HEK293T (cell line): Measurements from ENCODE around the gene RBM15.

Source experiments
- CTCF ChIA-PET: fragments of 350-600 bp; formaldehyde crosslinking; extraction: SDS; loops from one replicate; lab custom pipeline; 2021; ENCODE audit warnings: antibody characterized with exemption, inconsistent platforms; lab: Yijun Ruan, JAX
- POLR2A ChIA-PET: fragments of 350-600 bp; formaldehyde crosslinking; extraction: SDS; loops from one replicate; lab custom pipeline; 2020; ENCODE audit warnings: antibody characterized with exemption, inconsistent platforms; lab: Yijun Ruan, JAX
- DNase-seq: peaks from one replicate; pipeline ENCODE4 v3.0.0; 2012; ENCODE audit warnings: mixed read lengths; ENCODE audit errors: extremely low spot score
- ARNT ChIP-seq: fragments of 450-650 bp; IDR thresholded peaks from 2 replicates; pipeline ENCODE4 v1.6.1; 2017; ENCODE audit warnings: mild to moderate bottlenecking
- BHLHE40 ChIP-seq: fragments of 450-650 bp; IDR thresholded peaks from 2 replicates; pipeline ENCODE4 v1.6.1; 2016; ENCODE audit warnings: mild to moderate bottlenecking, moderate library complexity, borderline replicate concordance
- CTBP1 ChIP-seq: fragments of 450-650 bp; IDR thresholded peaks from 2 replicates; pipeline ENCODE4 v1.6.1; 2016; ENCODE audit warnings: borderline replicate concordance
- ELF4 ChIP-seq: fragments of 450-650 bp; IDR thresholded peaks from 2 replicates; pipeline ENCODE4 v1.6.1; 2017; ENCODE audit warnings: antibody characterized with exemption
- FOXA1 ChIP-seq: fragments of 450-650 bp; IDR thresholded peaks from 2 replicates; pipeline ENCODE4 v1.6.1; 2016; ENCODE audit warnings: mild to moderate bottlenecking
- FOXK2 ChIP-seq: fragments of 450-650 bp; IDR thresholded peaks from 2 replicates; pipeline ENCODE4 v1.6.1; 2016; ENCODE audit warnings: mild to moderate bottlenecking
- FOXM1 ChIP-seq: fragments of 450-650 bp; IDR thresholded peaks from 2 replicates; pipeline ENCODE4 v1.6.1; 2017; ENCODE audit warnings: mild to moderate bottlenecking, borderline replicate concordance
- HDGF ChIP-seq: fragments of 450-650 bp; IDR thresholded peaks from 2 replicates; pipeline ENCODE4 v1.6.1; 2017; ENCODE audit warnings: antibody characterized with exemption, borderline replicate concordance
- L3MBTL2 ChIP-seq: fragments of 450-650 bp; conservative IDR thresholded peaks from 2 replicates; pipeline ENCODE4 v1.6.1; 2016; ENCODE audit warnings: mild to moderate bottlenecking
- LEF1 ChIP-seq: fragments of 450-650 bp; IDR thresholded peaks from 2 replicates; pipeline ENCODE4 v1.6.1; 2017; ENCODE audit warnings: mild to moderate bottlenecking, borderline replicate concordance
- NFRKB ChIP-seq: fragments of 450-650 bp; IDR thresholded peaks from 2 replicates; pipeline ENCODE4 v1.6.1; 2016; ENCODE audit warnings: mild to moderate bottlenecking, moderate library complexity
- PKNOX1 ChIP-seq: fragments of 450-650 bp; IDR thresholded peaks from 2 replicates; pipeline ENCODE4 v1.6.1; 2016
- SP1 ChIP-seq: fragments of 450-650 bp; IDR thresholded peaks from 2 replicates; pipeline ENCODE4 v1.6.1; 2017
- SUZ12 ChIP-seq: fragments of 450-650 bp; IDR thresholded peaks from 2 replicates; pipeline ENCODE4 v1.6.1; 2016; ENCODE audit warnings: mild to moderate bottlenecking
- TARDBP ChIP-seq: fragments of 450-650 bp; IDR thresholded peaks from 2 replicates; pipeline ENCODE4 v1.6.1; 2016
- ZNF384 ChIP-seq: fragments of 450-650 bp; IDR thresholded peaks from 2 replicates; pipeline ENCODE4 v1.6.1; 2016

The RBM15 gene

GRCh38 chr1:110384581-110385321 is 45.6 kb downstream of the RBM15 start:
- CTCF ChIA-PET, result no interaction called here
- DNase-seq, result no peak
- POLR2A ChIA-PET, result no interaction called here
- no peak for TF ChIP-seq SUZ12
- TF ChIP-seq BHLHE40, result no peak
- TF ChIP-seq HDGF, result no peak
- no peak for TF ChIP-seq CTBP1

- ChIA-PET CTCF (no interaction called here), POLR2A (no interaction called here)
- TF ChIP-seq PKNOX1 (peak; percentile 69), BHLHE40 (no peak), ZNF384 (no peak)
- DNase-seq, result no peak
These were observed 46.2 kb downstream of the RBM15 start for GRCh38 chr1:110385369-110385768.

- no peak for TF ChIP-seq SUZ12
- no peak for TF ChIP-seq FOXK2
- no peak for TF ChIP-seq PKNOX1
- no peak for TF ChIP-seq NFRKB
- TF ChIP-seq ZNF384, result no peak
- no peak for TF ChIP-seq HDGF
- no peak for TF ChIP-seq FOXA1
- no peak for TF ChIP-seq TARDBP
- no peak for TF ChIP-seq FOXM1
- no peak for TF ChIP-seq LEF1
- TF ChIP-seq ARNT, result no peak
- TF ChIP-seq SP1, result no peak
- no peak for TF ChIP-seq BHLHE40
- no peak for TF ChIP-seq ELF4
- no peak for TF ChIP-seq CTBP1
- TF ChIP-seq L3MBTL2, result no peak
- POLR2A ChIA-PET, result interaction anchor here (0.8 kb wide), 1 partner anchor 48 kb away, joined by 3 read pairs; the partner anchor contains the start of gene RBM15
- CTCF ChIA-PET, result interaction anchor here (0.6 kb wide), 1 partner anchor 18 kb away, joined by 3 read pairs; no protein-coding TSS in a partner anchor
- DNase-seq, result no peak
These were observed 48.0 kb downstream of the RBM15 start for GRCh38 chr1:110387048-110387754.

- peak; percentile 67 for DNase-seq
- ChIA-PET POLR2A (interaction anchor here (1.1 kb wide), 1 partner anchor 52 kb away, joined by 6 read pairs; the partner anchor contains the start of gene RBM15), CTCF (no interaction called here)
These were observed 50.9 kb downstream of the RBM15 start for GRCh38 chr1:110390096-110390495.

GRCh38 chr1:110390692-110391245 is 51.6 kb downstream of the RBM15 start, which contains the start of gene SLC16A4:
Gene SLC16A4, minus strand, starts transcription at chr1:110391026. Its CDS starts 1,703 bp downstream, at chr1:110389323.
- ChIA-PET POLR2A (interaction anchor here (1.0 to 1.1 kb wide), 2 partner anchors 8 to 52 kb away, joined by 3 to 6 read pairs; partner anchors contain the start of gene RBM15), CTCF (interaction anchor here (1.0 kb wide), 1 partner anchor 44 kb away, joined by 3 read pairs; no protein-coding TSS in a partner anchor)
- peak; percentile 39 for DNase-seq
- TF ChIP-seq BHLHE40 (no peak), FOXK2 (no peak), FOXM1 (no peak), SUZ12 (no peak), PKNOX1 (peak; percentile 70), TARDBP (no peak)

More at GRCh38 chr1:110390096-110390495, 50.9 kb downstream of the RBM15 start:
- TF ChIP-seq SP1, result no peak
- no peak for TF ChIP-seq HDGF
- TF ChIP-seq NFRKB, result no peak
- TF ChIP-seq ZNF384, result no peak
- TF ChIP-seq ELF4, result no peak
- TF ChIP-seq FOXK2, result no peak
- no peak for TF ChIP-seq L3MBTL2
- no peak for TF ChIP-seq CTBP1
- TF ChIP-seq BHLHE40, result no peak

- no peak for TF ChIP-seq FOXM1
- no peak for TF ChIP-seq SUZ12
- TF ChIP-seq L3MBTL2, result no peak
- no peak for TF ChIP-seq PKNOX1
- TF ChIP-seq ZNF384, result no peak
- no peak for TF ChIP-seq TARDBP
- TF ChIP-seq BHLHE40, result no peak
- ChIA-PET POLR2A (interaction anchor here (1.5 kb wide), 1 partner anchor 14 kb away, joined by 4 read pairs; the partner anchor contains the start of gene LAMTOR5), CTCF (interaction anchor here (0.9 kb wide), 1 partner anchor 103 kb away, joined by 3 read pairs; no protein-coding TSS in a partner anchor)
- DNase-seq, result no peak
These were observed 54.1 kb downstream of the RBM15 start for GRCh38 chr1:110393286-110393685.
